HepG2 (cell line): ENCODE results near the gene NUDT21. TPM values are rescaled to one million over a fixed set of nuclear protein-coding genes. Genes with fewer than 3 reads are reported as not detected.
A peak's percentile ranks its signal among the peaks of the same experiment; 100 is the strongest.

Experiments used
- EEA1 ChIP-seq: sonication (generic); formaldehyde crosslinking; IDR thresholded peaks from 2 replicates; pipeline ENCODE4 v1.5.1; 2020; ENCODE audit warnings: mild to moderate bottlenecking, missing genetic modification reagents, borderline replicate concordance
- EHMT2 ChIP-seq: fragments of 200-600 bp; sonication (generic); IDR thresholded peaks from 2 replicates; pipeline ENCODE4 v1.7.0; 2017; ENCODE audit warnings: antibody characterized with exemption, low read depth, low read length, borderline replicate concordance
- GATA4 ChIP-seq: sonication (generic); IDR thresholded peaks from 2 replicates; pipeline ENCODE4 v1.6.1; 2016; ENCODE audit warnings: antibody characterized with exemption, low read depth, borderline replicate concordance
- LRRFIP1 ChIP-seq: sonication (generic); formaldehyde crosslinking; conservative IDR thresholded peaks from 2 replicates; pipeline ENCODE4 v1.4.0; 2020; ENCODE audit warnings: missing genetic modification reagents
- RFX1 ChIP-seq: fragments of 450-650 bp; IDR thresholded peaks from 2 replicates; pipeline ENCODE4 v1.6.1; 2017
- ZFYVE20 ChIP-seq: sonication (generic); formaldehyde crosslinking; IDR thresholded peaks from 2 replicates; pipeline ENCODE4 v1.8.0; 2023; ENCODE audit warnings: low read depth, mild to moderate bottlenecking, moderate library complexity, missing genetic modification reagents, borderline replicate concordance
- ZNF232 ChIP-seq: sonication (generic); formaldehyde crosslinking; IDR thresholded peaks from 2 replicates; pipeline ENCODE4 v1.4.0; 2020; ENCODE audit warnings: missing genetic modification reagents, borderline replicate concordance
- ZNF296 ChIP-seq: sonication (generic); formaldehyde crosslinking; conservative IDR thresholded peaks from 2 replicates; pipeline ENCODE4 v1.5.0; 2020; ENCODE audit warnings: mild to moderate bottlenecking, missing genetic modification reagents
- ZNF333 ChIP-seq: sonication (generic); formaldehyde crosslinking; IDR thresholded peaks from 2 replicates; pipeline ENCODE4 v1.4.0; 2020; ENCODE audit warnings: mild to moderate bottlenecking, missing genetic modification reagents, borderline replicate concordance
- ZNF513 ChIP-seq: sonication (generic); formaldehyde crosslinking; conservative IDR thresholded peaks from 2 replicates; pipeline ENCODE4 v1.5.0; 2020; ENCODE audit warnings: missing genetic modification reagents
- ZNF816 ChIP-seq: sonication (generic); formaldehyde crosslinking; IDR thresholded peaks from 2 replicates; pipeline ENCODE4 v1.8.0; 2022; ENCODE audit warnings: missing genetic modification reagents, mild to moderate bottlenecking, borderline replicate concordance
- ZXDC ChIP-seq: sonication (generic); formaldehyde crosslinking; IDR thresholded peaks from 2 replicates; pipeline ENCODE4 v1.5.0; 2020; ENCODE audit warnings: mild to moderate bottlenecking, missing genetic modification reagents
- polyA plus RNA-seq, 8 experiments: library from polyadenylated mRNA; depleted of rRNA in 3 of 8; stranded (reverse) in 7 of 8; unstranded in 1 of 8; fragments of >200 nt; fragmentation: Illumina TruSeq in 4 of 8; extraction: Trizol in 4 of 8; gene quantifications; 2 replicates each; pipeline versions ENCODE4 v1.2.1 to v1.2.3, GENCODE V29; 2011 to 2016; ENCODE audit warnings: low read depth in 4 of 8, missing spikeins in 1 of 8, mixed read lengths in 1 of 8; ENCODE audit not compliant: insufficient read depth in 1 of 8
- total RNA-seq, 5 experiments: library from RNA; depleted of rRNA; stranded (reverse); fragments of >200 nt; fragmentation: Illumina TruSeq; extraction: Trizol; gene quantifications; 2 replicates each; pipeline ENCODE4 v1.2.3, GENCODE V29; 2016; ENCODE audit warnings: low read depth in 1 of 5
- TF ChIP-seq, protein P1 (sequence below): sonication (generic); formaldehyde crosslinking; IDR thresholded peaks from 2 replicates; pipeline ENCODE4 v1.4.0; 2020; ENCODE audit warnings: missing genetic modification reagents

Gene NUDT21
- total and polyA plus RNA-seq, 2 of the 13 experiments (the other 11 are each of a cell fraction or from before 2014, with no cell fraction given) = 177 to 210 TPM

DNA sequence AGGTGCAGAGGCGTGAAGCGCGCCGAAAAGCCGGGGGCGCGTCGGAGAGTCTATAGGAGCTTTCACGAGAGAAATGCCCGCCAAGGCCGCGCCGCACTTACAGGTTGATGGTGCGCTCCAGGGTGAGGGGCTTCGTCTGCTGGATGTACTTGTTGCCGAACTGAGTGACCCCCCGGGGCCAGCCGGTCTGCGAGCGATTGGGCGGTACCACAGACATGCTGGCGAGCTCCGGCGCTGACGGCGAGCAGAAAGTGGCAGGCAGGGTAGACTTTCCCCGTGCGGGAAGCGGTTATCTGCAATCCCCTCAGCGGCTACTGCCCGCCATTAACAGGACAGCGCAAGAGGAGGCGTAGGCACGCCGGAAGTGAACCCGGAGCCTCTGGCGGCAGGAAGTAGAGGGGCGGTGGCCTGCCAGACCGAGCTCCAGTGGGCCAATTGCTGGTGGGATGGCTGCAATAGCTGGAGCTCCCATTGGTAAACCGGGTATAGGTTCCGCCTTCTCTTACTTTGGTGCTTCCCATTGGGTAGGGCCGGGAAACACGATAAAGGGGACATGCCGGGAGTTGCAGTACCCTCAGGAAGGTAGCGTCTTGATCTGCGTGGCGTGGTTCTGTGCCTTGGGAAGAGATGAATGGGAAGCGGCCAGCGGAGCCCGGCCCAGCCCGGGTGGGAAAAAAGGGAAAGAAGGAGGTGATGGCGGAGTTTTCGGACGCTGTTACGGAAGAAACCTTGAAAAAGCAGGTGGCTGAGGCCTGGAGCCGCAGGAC, at the start of gene NUDT21, which contains the start of gene OGFOD1 (continued):
- TF ChIP-seq ZXDC (CRISPR knock-in tag) = peak; percentile 83; the same call in 1 of the 2 replicates
- TF ChIP-seq ZNF296 (CRISPR knock-in tag) = no peak
- TF ChIP-seq GATA4 = peak; percentile 81; the same call in 1 of the 2 replicates
- TF ChIP-seq ZFYVE20 (CRISPR knock-in tag) = no peak
- TF ChIP-seq ZNF513 = 0 out of 2 replicates have a peak, but pooled peaks have one; percentile 40
- TF ChIP-seq ZNF232 (CRISPR knock-in tag) = peak; percentile 69; the same call in 1 of the 2 replicates
- no peak for TF ChIP-seq RFX1
- TF ChIP-seq EHMT2 = peak; percentile 30; the same call in 1 of the 2 replicates
- no peak for TF ChIP-seq LRRFIP1 (CRISPR knock-in tag)
- TF ChIP-seq, protein P1, sequence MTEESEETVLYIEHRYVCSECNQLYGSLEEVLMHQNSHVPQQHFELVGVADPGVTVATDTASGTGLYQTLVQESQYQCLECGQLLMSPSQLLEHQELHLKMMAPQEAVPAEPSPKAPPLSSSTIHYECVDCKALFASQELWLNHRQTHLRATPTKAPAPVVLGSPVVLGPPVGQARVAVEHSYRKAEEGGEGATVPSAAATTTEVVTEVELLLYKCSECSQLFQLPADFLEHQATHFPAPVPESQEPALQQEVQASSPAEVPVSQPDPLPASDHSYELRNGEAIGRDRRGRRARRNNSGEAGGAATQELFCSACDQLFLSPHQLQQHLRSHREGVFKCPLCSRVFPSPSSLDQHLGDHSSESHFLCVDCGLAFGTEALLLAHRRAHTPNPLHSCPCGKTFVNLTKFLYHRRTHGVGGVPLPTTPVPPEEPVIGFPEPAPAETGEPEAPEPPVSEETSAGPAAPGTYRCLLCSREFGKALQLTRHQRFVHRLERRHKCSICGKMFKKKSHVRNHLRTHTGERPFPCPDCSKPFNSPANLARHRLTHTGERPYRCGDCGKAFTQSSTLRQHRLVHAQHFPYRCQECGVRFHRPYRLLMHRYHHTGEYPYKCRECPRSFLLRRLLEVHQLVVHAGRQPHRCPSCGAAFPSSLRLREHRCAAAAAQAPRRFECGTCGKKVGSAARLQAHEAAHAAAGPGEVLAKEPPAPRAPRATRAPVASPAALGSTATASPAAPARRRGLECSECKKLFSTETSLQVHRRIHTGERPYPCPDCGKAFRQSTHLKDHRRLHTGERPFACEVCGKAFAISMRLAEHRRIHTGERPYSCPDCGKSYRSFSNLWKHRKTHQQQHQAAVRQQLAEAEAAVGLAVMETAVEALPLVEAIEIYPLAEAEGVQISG (CRISPR knock-in tag) = peak; percentile 89
- peak; percentile 55; the same call in 1 of the 2 replicates for TF ChIP-seq ZNF333
- TF ChIP-seq ZNF816 (CRISPR knock-in tag) = peak; percentile 100
- TF ChIP-seq EEA1 = 0 out of 2 replicates have a peak, but pooled peaks have one; percentile 67
